GM21576 (cell line): ENCODE results near the gene RASA1.
"Not testable (repeated sequence)": the region's sequence is repeated elsewhere in the genome, so short reads cannot be mapped to it uniquely, and the experiment has no call there.

ENCODE experiments used
- ATAC-seq: cut with Tn5 transposase; IDR thresholded peaks from one replicate; pipeline ENCODE4 v1.9.1; 2021; ENCODE audit warnings: mild to moderate bottlenecking, moderate library complexity; ENCODE audit not compliant: unreplicated experiment

RASA1 gene

GRCh38 chr5:87267574-87268125 lies at the start of gene RASA1:
Gene RASA1 (plus strand): TSS chr5:87267883. CDS start chr5:87268452, 569 bp downstream.
- peak; percentile 48 for ATAC-seq

GRCh38 chr5:87229780-87230179 lies 37.9 kb upstream of the RASA1 start:
- ATAC-seq, result no peak

- ATAC-seq, result peak; percentile 97
Measured at GRCh38 chr5:87231037-87231808, 36.5 kb upstream of the RASA1 start.

GRCh38 chr5:87233143-87233542 lies 34.5 kb upstream of the RASA1 start:
- ATAC-seq, result no peak

GRCh38 chr5:87241555-87241954 lies 26.1 kb upstream of the RASA1 start:
- no peak for ATAC-seq

GRCh38 chr5:87242242-87242641 lies 25.4 kb upstream of the RASA1 start:
- ATAC-seq, result no peak

- ATAC-seq, result no peak
Measured at GRCh38 chr5:87243161-87243844, 24.4 kb upstream of the RASA1 start.

- ATAC-seq, result no peak
Measured at GRCh38 chr5:87245451-87245850, 22.2 kb upstream of the RASA1 start.

- ATAC-seq, result no peak
Measured at GRCh38 chr5:87246061-87246460, 21.6 kb upstream of the RASA1 start.

GRCh38 chr5:87252283-87252605 lies 15.4 kb upstream of the RASA1 start:
- no peak for ATAC-seq

GRCh38 chr5:87254035-87254434 lies 13.6 kb upstream of the RASA1 start:
- no peak for ATAC-seq

- no peak for ATAC-seq
Measured at GRCh38 chr5:87258507-87258906, 9.2 kb upstream of the RASA1 start.

- ATAC-seq, result no peak
Measured at GRCh38 chr5:87260604-87261192, 7.0 kb upstream of the RASA1 start.

- ATAC-seq, result no peak
Measured at GRCh38 chr5:87263498-87263897, 4.2 kb upstream of the RASA1 start.

GRCh38 chr5:87266914-87267573 lies 639 bp upstream of the RASA1 start:
- ATAC-seq, result peak; percentile 20

- peak; percentile 44 for ATAC-seq
Measured at GRCh38 chr5:87268126-87268969, 665 bp downstream of the RASA1 start.

GRCh38 chr5:87268970-87269377 lies 1.3 kb downstream of the RASA1 start:
- ATAC-seq, result no peak

GRCh38 chr5:87270888-87271287 lies 3.2 kb downstream of the RASA1 start:
- ATAC-seq, result not testable (repeated sequence)

- no peak for ATAC-seq
Measured at GRCh38 chr5:87276655-87277054, 9.0 kb downstream of the RASA1 start.

- ATAC-seq, result no peak
Measured at GRCh38 chr5:87277279-87277835, 9.7 kb downstream of the RASA1 start.
